ENCODE results near the gene TOMM7.

- TF ChIP-seq CTCF (IDR thresholded peaks at IDR 0.05) (no peak), POLR2A (IDR thresholded peaks at IDR 0.05) (no peak), EP300 (IDR thresholded peaks at IDR 0.05) (no peak)
Observed at GRCh38 chr7:22812353-22812752, 10.3 kb downstream of the TOMM7 start.
